GM12872 (cell line): ENCODE data around the gene RABGAP1L.

ENCODE experiments used
- TF ChIP-seq, protein P1 (sequence below): IDR thresholded peaks from 3 replicates; pipeline ENCODE4 v1.5.1; 2011; ENCODE audit warnings: low read depth, mild to moderate bottlenecking, low read length, moderate library complexity; ENCODE audit not compliant: insufficient read depth

RABGAP1L gene

DNA sequence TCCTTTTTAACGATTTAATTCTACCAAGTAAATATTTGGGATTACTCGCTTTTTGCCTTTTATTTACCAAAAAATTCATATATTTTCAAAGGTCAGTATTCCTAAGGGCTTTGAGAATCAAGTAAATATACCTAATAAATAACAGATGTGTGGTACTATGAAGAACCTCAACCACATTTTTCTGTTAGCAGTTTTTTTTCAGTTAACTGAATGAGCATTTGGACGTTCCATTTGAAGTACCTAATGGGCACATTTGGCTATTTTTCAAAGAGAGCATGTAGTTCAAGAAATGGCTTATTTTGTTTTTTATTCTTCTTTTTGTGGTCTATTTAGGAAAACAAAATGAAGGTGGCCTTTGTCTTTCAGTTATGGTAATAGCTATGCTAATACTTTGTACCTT lies 541.5 kb downstream of the RABGAP1L start:
- TF ChIP-seq, protein P1, sequence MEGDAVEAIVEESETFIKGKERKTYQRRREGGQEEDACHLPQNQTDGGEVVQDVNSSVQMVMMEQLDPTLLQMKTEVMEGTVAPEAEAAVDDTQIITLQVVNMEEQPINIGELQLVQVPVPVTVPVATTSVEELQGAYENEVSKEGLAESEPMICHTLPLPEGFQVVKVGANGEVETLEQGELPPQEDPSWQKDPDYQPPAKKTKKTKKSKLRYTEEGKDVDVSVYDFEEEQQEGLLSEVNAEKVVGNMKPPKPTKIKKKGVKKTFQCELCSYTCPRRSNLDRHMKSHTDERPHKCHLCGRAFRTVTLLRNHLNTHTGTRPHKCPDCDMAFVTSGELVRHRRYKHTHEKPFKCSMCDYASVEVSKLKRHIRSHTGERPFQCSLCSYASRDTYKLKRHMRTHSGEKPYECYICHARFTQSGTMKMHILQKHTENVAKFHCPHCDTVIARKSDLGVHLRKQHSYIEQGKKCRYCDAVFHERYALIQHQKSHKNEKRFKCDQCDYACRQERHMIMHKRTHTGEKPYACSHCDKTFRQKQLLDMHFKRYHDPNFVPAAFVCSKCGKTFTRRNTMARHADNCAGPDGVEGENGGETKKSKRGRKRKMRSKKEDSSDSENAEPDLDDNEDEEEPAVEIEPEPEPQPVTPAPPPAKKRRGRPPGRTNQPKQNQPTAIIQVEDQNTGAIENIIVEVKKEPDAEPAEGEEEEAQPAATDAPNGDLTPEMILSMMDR, result no peak

DNA sequence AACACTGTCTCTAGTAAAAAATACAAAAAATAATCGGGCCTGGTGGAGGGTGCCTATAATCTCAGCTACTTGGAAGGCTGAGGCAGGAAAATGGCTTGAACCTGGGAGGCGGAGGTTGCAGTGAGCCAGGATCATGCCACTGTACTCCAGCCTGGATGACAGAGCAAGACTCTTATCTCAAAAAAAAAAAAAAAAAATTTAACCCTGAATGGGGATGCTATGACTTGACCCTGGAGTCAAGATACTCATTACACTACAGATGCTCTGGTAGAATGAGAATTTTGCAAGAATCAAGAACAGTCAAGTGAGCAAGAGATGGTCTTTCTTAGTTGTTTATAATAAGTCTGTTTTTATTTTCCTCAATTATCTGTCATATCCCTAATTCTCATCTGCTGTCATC lies 542.2 kb downstream of the RABGAP1L start:
- TF ChIP-seq, protein P1, result no peak

DNA sequence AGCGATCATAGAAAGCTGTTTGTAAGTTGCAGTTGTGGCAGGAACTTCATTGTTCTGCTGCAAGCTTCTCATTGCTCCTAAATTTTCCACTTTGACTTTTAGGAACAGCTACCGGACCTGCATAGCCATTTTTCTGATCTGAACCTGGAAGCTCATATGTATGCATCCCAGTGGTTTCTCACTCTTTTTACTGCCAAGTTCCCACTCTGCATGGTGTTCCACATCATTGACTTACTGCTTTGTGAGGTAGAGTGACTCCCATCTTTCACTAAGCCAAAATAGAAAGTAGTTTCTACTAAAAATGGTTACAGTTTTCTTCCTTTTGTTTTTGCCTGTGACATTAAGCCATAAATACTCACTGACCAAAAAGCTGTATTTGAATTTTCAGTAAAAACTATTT lies 542.7 kb downstream of the RABGAP1L start:
- TF ChIP-seq, protein P1, result no peak

DNA sequence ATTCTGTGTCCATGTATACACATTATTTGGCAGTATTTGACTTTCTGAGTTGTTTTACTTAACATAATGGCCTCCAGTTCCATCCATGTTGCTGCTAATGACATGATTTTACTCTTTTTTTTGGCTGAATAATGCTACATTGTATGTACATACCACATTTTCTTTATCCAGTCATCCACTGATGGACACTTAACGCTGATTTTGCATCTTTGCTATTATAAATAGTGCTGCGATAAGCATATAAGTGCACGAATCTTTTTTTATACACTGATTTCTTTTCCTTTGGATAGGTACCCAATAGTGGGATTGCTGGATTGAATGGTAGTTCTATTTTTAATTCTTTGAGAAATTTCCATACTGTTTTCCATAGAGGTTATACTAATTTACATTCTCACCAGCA lies 544.0 kb downstream of the RABGAP1L start:
- TF ChIP-seq, protein P1, result no peak

DNA sequence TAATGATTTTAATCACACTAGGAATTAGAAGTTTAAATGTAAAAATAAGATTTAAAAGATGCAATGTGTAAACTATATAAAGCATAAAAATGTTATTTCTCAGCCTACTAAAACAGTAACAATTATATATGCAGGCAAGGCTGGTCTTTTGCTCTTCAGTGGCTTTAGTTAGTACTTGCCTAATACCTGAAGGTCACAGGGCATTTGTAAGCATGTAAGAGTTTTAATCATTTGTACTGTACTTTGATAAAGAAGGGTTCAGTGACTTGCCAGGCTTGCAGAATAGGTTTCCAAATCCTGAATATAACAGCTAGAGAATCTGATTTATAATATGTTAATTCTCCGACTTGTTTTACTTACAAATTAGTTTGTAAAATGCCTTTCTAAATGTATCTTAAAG lies 545.0 kb downstream of the RABGAP1L start:
- TF ChIP-seq, protein P1, result no peak

DNA sequence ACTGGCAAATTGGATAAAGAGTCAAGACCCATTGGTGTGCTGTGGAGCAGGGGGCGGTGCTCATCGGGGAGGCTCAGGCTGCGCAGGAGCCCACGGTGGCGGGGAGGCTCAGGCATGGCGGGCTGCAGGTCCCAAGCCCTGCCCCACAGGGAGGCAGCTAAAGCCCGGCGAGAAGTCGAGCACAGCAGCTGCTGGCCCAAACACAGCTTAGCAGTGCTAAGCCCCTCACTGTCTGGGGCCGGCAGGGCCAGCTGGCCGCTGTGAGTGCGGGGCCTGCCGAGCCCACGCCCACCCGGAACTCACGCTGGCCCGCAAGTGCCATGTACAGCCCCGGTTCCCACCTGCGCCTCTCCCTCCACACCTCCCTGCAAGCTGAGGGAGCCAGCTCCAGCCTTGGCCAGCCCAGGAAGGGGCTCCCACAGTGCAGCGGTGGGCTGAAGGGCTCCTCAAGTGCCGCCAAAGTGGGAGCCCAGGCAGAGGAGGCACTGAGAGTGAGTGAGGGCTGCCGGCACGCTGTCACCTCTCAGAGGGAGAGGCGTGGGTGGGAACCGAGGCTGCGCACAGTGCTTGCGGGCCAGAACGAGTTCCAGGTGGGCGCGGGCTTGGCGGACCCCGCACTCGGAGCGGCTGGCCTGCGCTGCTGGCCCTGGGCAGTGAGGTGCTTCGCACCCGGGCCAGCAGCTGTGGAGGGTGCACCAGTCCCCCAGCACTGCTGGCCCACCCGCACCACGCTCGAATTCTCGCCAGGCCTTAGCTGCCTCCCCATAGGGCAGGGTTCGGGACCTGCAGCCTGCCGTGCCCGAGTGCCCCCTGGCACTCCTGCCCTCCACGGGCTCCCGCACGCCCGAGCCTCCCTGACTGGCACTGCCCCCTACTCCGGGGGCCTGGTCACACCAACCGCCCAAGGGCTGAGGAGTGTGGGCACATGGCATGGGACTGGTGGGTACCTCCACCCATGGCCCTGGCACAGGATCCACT lies 551.8 kb downstream of the RABGAP1L start:
- TF ChIP-seq, protein P1, result no peak

DNA sequence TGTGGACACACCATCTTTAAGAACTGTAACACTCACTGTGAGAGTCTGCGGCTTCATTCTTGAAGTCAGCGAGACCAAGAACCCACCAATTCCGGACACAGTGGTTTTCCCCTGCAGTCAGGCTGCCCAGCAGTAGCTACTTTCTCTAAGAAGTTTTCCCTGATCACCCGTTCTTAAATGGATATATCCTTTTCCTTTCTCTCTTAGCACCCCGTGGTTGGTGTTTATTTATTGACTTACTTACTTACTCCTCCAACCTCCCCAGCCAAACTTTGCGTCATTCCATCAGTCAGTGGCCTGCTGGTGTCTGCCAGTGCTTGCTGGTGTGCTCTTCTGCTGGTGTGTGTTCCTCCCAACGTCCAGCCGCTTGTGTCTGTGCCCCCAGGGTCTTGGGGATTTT lies 553.2 kb downstream of the RABGAP1L start:
- TF ChIP-seq, protein P1, result no peak
